ENCODE data around the gene PGRMC2. TPM values are rescaled to one million over a fixed set of nuclear protein-coding genes. Genes with fewer than 3 reads are reported as not detected.

The PGRMC2 gene
- total RNA-seq, 2 donors from 2014 or later: 21.2 to 36.3 TPM

GRCh38 chr4:128329638-128330037 is 42.0 kb upstream of the PGRMC2 start:
- Histone ChIP-seq H3K27ac (no peak overlapping the region), H3K36me3 (no peaks in the 10 kb centered on the region), H3K4me1 (no peaks in the 10 kb centered on the region), H3K9me3 (no peaks in the 10 kb centered on the region), H3K27me3 (no peaks in the 10 kb centered on the region), H3K4me3 (no peak overlapping the region)
- no peak for DNase-seq (ENCODE audit: low spot score)
- no peak for TF ChIP-seq CTCF (IDR thresholded peaks at IDR 0.05)

- H3K9me3 ChIP-seq: no peaks in the 10 kb centered on the region
- no peaks in the 10 kb centered on the region for H3K36me3 ChIP-seq
- DNase-seq (ENCODE audit: low spot score): no peak
- TF ChIP-seq CTCF (IDR thresholded peaks at IDR 0.05): no peak
- no peaks in the 10 kb centered on the region for H3K27me3 ChIP-seq
- no peak overlapping the region for H3K27ac ChIP-seq
- no peaks in the 10 kb centered on the region for H3K4me1 ChIP-seq
- H3K4me3 ChIP-seq: no peak overlapping the region
Observed at GRCh38 chr4:128328106-128328505, 40.5 kb upstream of the PGRMC2 start.

GRCh38 chr4:128323401-128323800 is 35.8 kb upstream of the PGRMC2 start:
- no peak for TF ChIP-seq CTCF (IDR thresholded peaks at IDR 0.05)
- Histone ChIP-seq H3K4me1 (no peaks in the 10 kb centered on the region), H3K27me3 (no peaks in the 10 kb centered on the region), H3K36me3 (no peaks in the 10 kb centered on the region), H3K9me3 (no peaks in the 10 kb centered on the region), H3K4me3 (no peak overlapping the region), H3K27ac (no peak overlapping the region)
- no peak for DNase-seq (ENCODE audit: low spot score)

GRCh38 chr4:128322986-128323385 is 35.4 kb upstream of the PGRMC2 start:
- no peak for TF ChIP-seq CTCF (IDR thresholded peaks at IDR 0.05)
- no peaks in the 10 kb centered on the region for H3K36me3 ChIP-seq

GRCh38 chr4:128322311-128322710 is 34.7 kb upstream of the PGRMC2 start:
- Histone ChIP-seq H3K27me3 (no peaks in the 10 kb centered on the region), H3K4me3 (no peak overlapping the region), H3K9me3 (no peaks in the 10 kb centered on the region), H3K27ac (no peak overlapping the region), H3K36me3 (no peaks in the 10 kb centered on the region), H3K4me1 (no peaks in the 10 kb centered on the region)
- DNase-seq (ENCODE audit: low spot score): no peak
- TF ChIP-seq CTCF (IDR thresholded peaks at IDR 0.05): no peak

More at GRCh38 chr4:128322986-128323385, 35.4 kb upstream of the PGRMC2 start:
- Histone ChIP-seq H3K27ac (no peak overlapping the region), H3K27me3 (no peaks in the 10 kb centered on the region), H3K9me3 (no peaks in the 10 kb centered on the region), H3K4me1 (no peaks in the 10 kb centered on the region), H3K4me3 (no peak overlapping the region)
- DNase-seq (ENCODE audit: low spot score): no peak

GRCh38 chr4:128320656-128321055 is 33.0 kb upstream of the PGRMC2 start:
- DNase-seq (ENCODE audit: low spot score): no peak
- Histone ChIP-seq H3K9me3 (no peaks in the 10 kb centered on the region), H3K4me3 (no peak overlapping the region), H3K36me3 (no peaks in the 10 kb centered on the region), H3K27me3 (no peaks in the 10 kb centered on the region), H3K4me1 (no peaks in the 10 kb centered on the region), H3K27ac (no peak overlapping the region)
- TF ChIP-seq CTCF (IDR thresholded peaks at IDR 0.05): no peak
